ENCODE data around the gene DPPA5. TPM values are rescaled to one million over a fixed set of nuclear protein-coding genes. Genes with fewer than 3 reads are reported as not detected.

DPPA5 gene
- total RNA-seq, 1 experiment from 2014 or later, result 1.2 TPM

GRCh38 chr6:73372516-73372915, 18.4 kb upstream of the DPPA5 start:
- no peak overlapping the region for H4K91ac ChIP-seq (ENCODE audit: insufficient read length, low read depth, low read length)
- no peak for TF ChIP-seq CTCF (conservative IDR thresholded peaks at IDR 0.05)
- H3K27me3 Mint-ChIP-seq (ENCODE audit: low read depth), result peaks cover 2% of the 10 kb centered on the region; the same call in 1 of the 2 replicates
- no CpG with 5 or more reads among the region's 10 CpGs for WGBS (ENCODE audit: extremely low coverage, insufficient read length, low lambda C conversion rate)
- peaks cover 10 to 13% of the 10 kb centered on the region in 2 experiments for H3K4me1 Mint-ChIP-seq
- no peak overlapping the region for H2BK20ac ChIP-seq (ENCODE audit: low read depth, low read length, poor library complexity, severe bottlenecking)
- DNase-seq, result no peak
- H4K8ac ChIP-seq (replicated peaks; ENCODE audit: insufficient read length, low read depth, low read length), result no peak overlapping the region
- no peak overlapping the region for H3K56ac ChIP-seq (ENCODE audit: insufficient read length, low read depth, low read length)
- no peak overlapping the region for H3K9ac ChIP-seq (ENCODE audit: extremely low read depth, insufficient read length, low read length)
- no peak overlapping the region for H2AK5ac ChIP-seq (ENCODE audit: insufficient read length, low read length)
- no peaks in the 10 kb centered on the region for H4K20me1 ChIP-seq (ENCODE audit: control insufficient read depth, insufficient read depth, insufficient read length)
- H3K4ac ChIP-seq (ENCODE audit: low read depth, low read length), result no peak overlapping the region
- H4K5ac ChIP-seq (ENCODE audit: insufficient read length, low read depth, low read length), result no peak overlapping the region
- peaks cover 2% of the 10 kb centered on the region; the same call in 1 of the 2 replicates for H3K4me1 ChIP-seq (ENCODE audit: insufficient read depth, low read length)
- H2BK12ac ChIP-seq (ENCODE audit: insufficient read length, low read depth, low read length), result no peak overlapping the region
- no peaks in the 10 kb centered on the region for H3K79me1 ChIP-seq (ENCODE audit: insufficient read depth, low read depth, low read length, poor library complexity, severe bottlenecking)
- H2BK120ac ChIP-seq (ENCODE audit: low read depth, low read length, poor library complexity, severe bottlenecking), result no peak overlapping the region
- H3K27ac Mint-ChIP-seq, result no peak overlapping the region
- no peak overlapping the region for H3K23ac ChIP-seq (ENCODE audit: insufficient read length, low read depth, low read length)
- H3K4me3 Mint-ChIP-seq, result no peak overlapping the region
- H2BK5ac ChIP-seq (ENCODE audit: insufficient read length, low read length), result no peak overlapping the region
- no peak overlapping the region for H2AFZ ChIP-seq (ENCODE audit: low read length)
- no peak overlapping the region for H3K14ac ChIP-seq (ENCODE audit: insufficient read depth, low read length)
- no peaks in the 10 kb centered on the region for H3K23me2 ChIP-seq (ENCODE audit: insufficient read length, low read depth, low read length, poor library complexity, severe bottlenecking)
- H3K27me3 ChIP-seq (ENCODE audit: insufficient read depth, low read length), result no peaks in the 10 kb centered on the region
- H3K9me3 ChIP-seq (ENCODE audit: control insufficient read depth, low read depth, low read length), result no peaks in the 10 kb centered on the region
- no peak overlapping the region for H3K27ac ChIP-seq (ENCODE audit: insufficient read length, low read depth, low read length)
- H2BK15ac ChIP-seq (ENCODE audit: low read depth, low read length), result no peak overlapping the region
- no peak overlapping the region for H3K18ac ChIP-seq (ENCODE audit: insufficient read length, low read depth, low read length)
- no peaks in the 10 kb centered on the region for H3K79me2 ChIP-seq (ENCODE audit: insufficient read depth, low read length)
- peaks cover 0 to 2% (median 0%) of the 10 kb centered on the region in 3 experiments; a peak in 2 of 7 replicates for H3K36me3 Mint-ChIP-seq (ENCODE audit: insufficient read depth in 1 of 3, low read depth in 3 of 3)
- no peak overlapping the region for H3K4me2 ChIP-seq (ENCODE audit: insufficient read depth, insufficient read length, low read length)
- peaks cover 0 to 14% of the 10 kb centered on the region in 2 experiments; a peak in 3 of 5 replicates for H3K9me3 Mint-ChIP-seq
- H3T11ph ChIP-seq (ENCODE audit: low read length), result no peak overlapping the region
